ENCODE results near the gene IMP4. TPM values are rescaled to one million over a fixed set of nuclear protein-coding genes. Genes with fewer than 3 reads are reported as not detected.

The IMP4 gene
- total RNA-seq, 1 experiment from 2014 or later, result 101 TPM

DNA sequence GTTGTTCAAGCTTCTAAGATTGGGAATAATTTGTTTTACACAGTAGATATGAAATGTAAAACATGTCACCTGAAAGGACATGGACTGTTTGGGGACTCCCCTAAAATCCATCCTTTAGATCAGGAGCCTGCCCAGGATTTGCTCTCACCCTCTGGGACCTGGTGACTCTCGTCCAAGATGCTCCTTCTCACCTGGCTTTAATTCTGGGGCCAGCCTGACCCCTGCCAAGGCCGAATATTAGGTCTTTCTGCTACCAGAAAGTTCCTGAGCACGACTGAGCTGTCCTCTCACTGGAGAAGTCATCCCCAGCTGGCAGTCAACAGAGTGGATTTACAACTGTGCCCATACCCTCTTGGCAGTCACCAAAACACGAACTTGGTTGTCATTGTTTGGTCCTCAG, 38.4 kb downstream of the IMP4 start:
- Histone ChIP-seq H3K56ac (ENCODE audit: insufficient read length, low read depth, low read length) (no peak overlapping the region), H3K27ac (ENCODE audit: insufficient read length, low read depth, low read length) (no peak overlapping the region), H2BK20ac (ENCODE audit: low read depth, low read length, poor library complexity, severe bottlenecking) (no peak overlapping the region), H3K9me3 (ENCODE audit: control insufficient read depth, low read depth, low read length) (no peaks in the 10 kb centered on the region), H4K8ac (replicated peaks; ENCODE audit: insufficient read length, low read depth, low read length) (no peak overlapping the region), H3K23ac (ENCODE audit: insufficient read length, low read depth, low read length) (no peak overlapping the region), H3K9ac (ENCODE audit: extremely low read depth, insufficient read length, low read length) (no peak overlapping the region), H2AFZ (ENCODE audit: low read length) (no peak overlapping the region), H3K27me3 (ENCODE audit: insufficient read depth, low read length) (no peaks in the 10 kb centered on the region), H2BK120ac (ENCODE audit: low read depth, low read length, poor library complexity, severe bottlenecking) (no peak overlapping the region), H3K4ac (ENCODE audit: low read depth, low read length) (no peak overlapping the region), H3K79me2 (ENCODE audit: insufficient read depth, low read length) (no peaks in the 10 kb centered on the region), H2BK5ac (ENCODE audit: insufficient read length, low read length) (no peak overlapping the region), H2BK15ac (ENCODE audit: low read depth, low read length) (no peak overlapping the region), H4K5ac (ENCODE audit: insufficient read length, low read depth, low read length) (no peak overlapping the region), H2AK5ac (ENCODE audit: insufficient read length, low read length) (no peak overlapping the region), H3K4me2 (ENCODE audit: insufficient read depth, insufficient read length, low read length) (no peak overlapping the region), H4K20me1 (ENCODE audit: control insufficient read depth, insufficient read depth, insufficient read length) (no peaks in the 10 kb centered on the region), H3T11ph (ENCODE audit: low read length) (no peak overlapping the region), H3K4me1 (ENCODE audit: insufficient read depth, low read length) (no peaks in the 10 kb centered on the region), H4K91ac (ENCODE audit: insufficient read length, low read depth, low read length) (no peak overlapping the region), H3K23me2 (ENCODE audit: insufficient read length, low read depth, low read length, poor library complexity, severe bottlenecking) (no peaks in the 10 kb centered on the region), H3K79me1 (ENCODE audit: insufficient read depth, low read depth, low read length, poor library complexity, severe bottlenecking) (no peaks in the 10 kb centered on the region), H2BK12ac (ENCODE audit: insufficient read length, low read depth, low read length) (no peak overlapping the region), H3K14ac (ENCODE audit: insufficient read depth, low read length) (no peak overlapping the region), H3K18ac (ENCODE audit: insufficient read length, low read depth, low read length) (no peak overlapping the region)
- H3K27me3 Mint-ChIP-seq (ENCODE audit: low read depth), result no peaks in the 10 kb centered on the region; the same call in 1 of the 2 replicates
- H3K36me3 Mint-ChIP-seq (ENCODE audit: insufficient read depth in 1 of 3, low read depth in 3 of 3), result peaks cover 0 to 2% (median under 1%) of the 10 kb centered on the region in 3 experiments; a peak in 3 of 7 replicates
- WGBS (ENCODE audit: extremely low coverage, insufficient read length, low lambda C conversion rate), result no CpG with 5 or more reads among the region's 4 CpGs
- H3K4me1 Mint-ChIP-seq, result 0 out of 4 replicates have a peak, but pooled peaks cover 0 to 3% of the 10 kb centered on the region in 2 experiments
- no peak overlapping the region for H3K4me3 Mint-ChIP-seq
- TF ChIP-seq, protein P1, sequence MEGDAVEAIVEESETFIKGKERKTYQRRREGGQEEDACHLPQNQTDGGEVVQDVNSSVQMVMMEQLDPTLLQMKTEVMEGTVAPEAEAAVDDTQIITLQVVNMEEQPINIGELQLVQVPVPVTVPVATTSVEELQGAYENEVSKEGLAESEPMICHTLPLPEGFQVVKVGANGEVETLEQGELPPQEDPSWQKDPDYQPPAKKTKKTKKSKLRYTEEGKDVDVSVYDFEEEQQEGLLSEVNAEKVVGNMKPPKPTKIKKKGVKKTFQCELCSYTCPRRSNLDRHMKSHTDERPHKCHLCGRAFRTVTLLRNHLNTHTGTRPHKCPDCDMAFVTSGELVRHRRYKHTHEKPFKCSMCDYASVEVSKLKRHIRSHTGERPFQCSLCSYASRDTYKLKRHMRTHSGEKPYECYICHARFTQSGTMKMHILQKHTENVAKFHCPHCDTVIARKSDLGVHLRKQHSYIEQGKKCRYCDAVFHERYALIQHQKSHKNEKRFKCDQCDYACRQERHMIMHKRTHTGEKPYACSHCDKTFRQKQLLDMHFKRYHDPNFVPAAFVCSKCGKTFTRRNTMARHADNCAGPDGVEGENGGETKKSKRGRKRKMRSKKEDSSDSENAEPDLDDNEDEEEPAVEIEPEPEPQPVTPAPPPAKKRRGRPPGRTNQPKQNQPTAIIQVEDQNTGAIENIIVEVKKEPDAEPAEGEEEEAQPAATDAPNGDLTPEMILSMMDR (conservative IDR thresholded peaks at IDR 0.05), result no peak
- H3K9me3 Mint-ChIP-seq, result no peaks in the 10 kb centered on the region
- no peak for DNase-seq
- no peak overlapping the region for H3K27ac Mint-ChIP-seq

All from H9 (cell line).